ENCODE data around the gene NNT. TPM values are rescaled to one million over a fixed set of nuclear protein-coding genes. Genes with fewer than 3 reads are reported as not detected.
"Not testable (repeated sequence)": the region's sequence is repeated elsewhere in the genome, so short reads cannot be mapped to it uniquely, and the experiment has no call there.

NNT gene
- total and polyA plus RNA-seq, 10 donors = 9.7 to 70.9 (median 52.9) TPM

GRCh38 chr5:43573058-43573457 lies 29.9 kb upstream of the NNT start:
- intact Hi-C loops (cut with DNase I; ENCODE audit: low total_unique reads) = no loop called here
- Histone ChIP-seq H3K36me3 (peaks cover 0 to 17% (median 2%) of the 10 kb centered on the region in 6 donors), H3K27me3 (replicated peaks in 1 of 7) (no peaks in the 10 kb centered on the region), H3K9me3 (no peaks in the 10 kb centered on the region), H3K4me1 (no peaks in the 10 kb centered on the region), H3K4me3 (no peak overlapping the region), H3K27ac (no peak overlapping the region)
- WGBS, 5 donors = 84 to 94% (median 89%) methylated on average over 1 of the region's 1 CpG
- no peak for TF ChIP-seq POLR2A (IDR thresholded peaks at IDR 0.05)
- TF ChIP-seq POLR2AphosphoS5 (IDR thresholded peaks at IDR 0.05) = no peak
- no peak for TF ChIP-seq CTCF (IDR thresholded peaks at IDR 0.05 in 8 of 11, conservative IDR thresholded peaks at IDR 0.05 in 3 of 11)
- DNase-seq = no peak

GRCh38 chr5:43580402-43581210 lies 22.4 kb upstream of the NNT start:
- H3K27me3 ChIP-seq (replicated peaks in 1 of 7); H3K9me3 ChIP-seq; intact Hi-C loops (cut with DNase I; ENCODE audit: low total_unique reads); H3K4me1 ChIP-seq; H3K4me3 ChIP-seq; H3K27ac ChIP-seq; DNase-seq: not testable (repeated sequence)
- 89 to 94% (median 92%) methylated on average over 10 of the region's 10 CpGs for WGBS, 5 donors
- peaks cover 0 to 31% (median under 1%) of the 10 kb centered on the region in 6 donors for H3K36me3 ChIP-seq

GRCh38 chr5:43581398-43581797 lies 21.6 kb upstream of the NNT start:
- 77 to 95% (median 81%) methylated on average over 1 of the region's 1 CpG for WGBS, 5 donors
- intact Hi-C loops (cut with DNase I; ENCODE audit: low total_unique reads) = no loop called here
- no peaks in the 10 kb centered on the region for H3K27me3 ChIP-seq (replicated peaks in 1 of 7)
- H3K36me3 ChIP-seq = peaks cover 0 to 25% (median 0%) of the 10 kb centered on the region in 6 donors
- no peak overlapping the region for H3K27ac ChIP-seq
- DNase-seq = no peak
- TF ChIP-seq POLR2A (IDR thresholded peaks at IDR 0.05) (no peak), CTCF (IDR thresholded peaks at IDR 0.05 in 8 of 11, conservative IDR thresholded peaks at IDR 0.05 in 3 of 11) (no peak), POLR2AphosphoS5 (IDR thresholded peaks at IDR 0.05) (no peak)
- no peaks in the 10 kb centered on the region for H3K9me3 ChIP-seq
- no peak overlapping the region for H3K4me3 ChIP-seq
- H3K4me1 ChIP-seq = no peaks in the 10 kb centered on the region

GRCh38 chr5:43582082-43583005 lies 20.6 kb upstream of the NNT start:
- 87 to 91% (median 91%) methylated on average over 4 of the region's 4 CpGs for WGBS, 5 donors
- H3K27ac ChIP-seq = no peak overlapping the region
- peaks cover 0 to 25% (median 0%) of the 10 kb centered on the region in 6 donors for H3K36me3 ChIP-seq
- H3K27me3 ChIP-seq (replicated peaks in 1 of 7) = no peaks in the 10 kb centered on the region
- TF ChIP-seq CTCF (IDR thresholded peaks at IDR 0.05 in 8 of 11, conservative IDR thresholded peaks at IDR 0.05 in 3 of 11) (no peak), POLR2A (IDR thresholded peaks at IDR 0.05) (no peak), POLR2AphosphoS5 (IDR thresholded peaks at IDR 0.05) (no peak)
- no peaks in the 10 kb centered on the region for H3K9me3 ChIP-seq
- no peak for DNase-seq
- H3K4me3 ChIP-seq = no peak overlapping the region
- H3K4me1 ChIP-seq = no peaks in the 10 kb centered on the region
- intact Hi-C loops (cut with DNase I; ENCODE audit: low total_unique reads) = no loop called here

Data from spleen (tissue), 11 donors.